Right atrium auricular region (tissue), 2 donors: ENCODE measurements around the gene STUM. TPM values are rescaled to one million over a fixed set of nuclear protein-coding genes. Genes with fewer than 3 reads are reported as not detected.

Experiments used
- DNase-seq: peaks from one replicate; pipeline ENCODE4 v3.0.0-alpha.2; 2019; ENCODE audit warnings: low spot score
- H3K27ac ChIP-seq, 2 donors: fragments of 200-600 bp; sonication (generic); 1 replicate in 1 of 2; 2 replicates in 1 of 2; pipeline ENCODE4 v1.5.1; 2016 to 2019
- H3K27me3 ChIP-seq, 2 donors: fragments of 200-600 bp; sonication (generic); one replicate each; pipeline versions ENCODE4 v1.5.1 to v1.6.0; 2017 to 2019
- H3K36me3 ChIP-seq: fragments of 200-600 bp; sonication (generic); one replicate; pipeline ENCODE4 v1.5.1; 2016
- H3K4me1 ChIP-seq, 2 donors: fragments of 200-600 bp; sonication (generic); one replicate each; pipeline versions ENCODE4 v1.5.1 to v1.6.0; 2017 to 2019
- H3K4me3 ChIP-seq, 2 donors: fragments of 200-600 bp; sonication (generic); 1 replicate in 1 of 2; 2 replicates in 1 of 2; pipeline ENCODE4 v1.5.1; 2017 to 2019; ENCODE audit warnings: mild to moderate bottlenecking in 1 of 2, moderate library complexity in 1 of 2
- H3K9me3 ChIP-seq, 2 donors: fragments of 200-600 bp; sonication (generic); one replicate each; pipeline ENCODE4 v1.5.1; 2019
- CTCF ChIP-seq, 2 donors: fragments of 200-600 bp; sonication (generic); IDR thresholded peaks; one replicate each; pipeline ENCODE4 v1.5.1; 2019; ENCODE audit warnings: antibody characterized with exemption in 2 of 2
- total RNA-seq, 2 donors: library from RNA; depleted of rRNA; stranded (reverse); fragments of >200 nt; gene quantifications; one replicate each; pipeline ENCODE4 v1.1.0, GENCODE V29; 2016

STUM gene
- total RNA-seq, 2 donors from 2014 or later = 0.43 to 0.70 TPM

- Histone ChIP-seq H3K27me3 (no peaks in the 10 kb centered on the region), H3K27ac (no peak overlapping the region), H3K36me3 (no peaks in the 10 kb centered on the region), H3K4me1 (peaks cover 0 to 47% of the 10 kb centered on the region in 2 donors), H3K9me3 (no peaks in the 10 kb centered on the region), H3K4me3 (no peak overlapping the region)
- DNase-seq = no peak
- no peak for TF ChIP-seq CTCF (IDR thresholded peaks at IDR 0.05)
Measured at GRCh38 chr1:226550672-226551041, 2.1 kb downstream of the STUM start.

GRCh38 chr1:226551299-226551698 is 2.7 kb downstream of the STUM start:
- DNase-seq = no peak
- no peaks in the 10 kb centered on the region for H3K27me3 ChIP-seq
- no peak for TF ChIP-seq CTCF (IDR thresholded peaks at IDR 0.05)
- peaks cover 0 to 40% of the 10 kb centered on the region in 2 donors for H3K4me1 ChIP-seq
- no peaks in the 10 kb centered on the region for H3K36me3 ChIP-seq
- no peak overlapping the region for H3K4me3 ChIP-seq
- no peaks in the 10 kb centered on the region for H3K9me3 ChIP-seq
- H3K27ac ChIP-seq = no peak overlapping the region

- no peak for DNase-seq
- H3K27ac ChIP-seq = no peak overlapping the region
Measured at GRCh38 chr1:226552061-226552460, 3.5 kb downstream of the STUM start.

GRCh38 chr1:226553266-226553923 is 4.8 kb downstream of the STUM start:
- H3K4me3 ChIP-seq = no peak overlapping the region
- no peak overlapping the region for H3K27ac ChIP-seq
- no peaks in the 10 kb centered on the region for H3K36me3 ChIP-seq
- no peaks in the 10 kb centered on the region for H3K27me3 ChIP-seq
- DNase-seq = no peak
- TF ChIP-seq CTCF (IDR thresholded peaks at IDR 0.05) = no peak
- no peaks in the 10 kb centered on the region for H3K9me3 ChIP-seq
- peaks cover 0 to 30% of the 10 kb centered on the region in 2 donors for H3K4me1 ChIP-seq

More at GRCh38 chr1:226552061-226552460, 3.5 kb downstream of the STUM start:
- no peak for TF ChIP-seq CTCF (IDR thresholded peaks at IDR 0.05)
- Histone ChIP-seq H3K4me3 (no peak overlapping the region), H3K27me3 (no peaks in the 10 kb centered on the region), H3K36me3 (no peaks in the 10 kb centered on the region), H3K9me3 (no peaks in the 10 kb centered on the region), H3K4me1 (peaks cover 0 to 40% of the 10 kb centered on the region in 2 donors)

GRCh38 chr1:226553924-226554282 is 5.3 kb downstream of the STUM start:
- no peak for DNase-seq
- Histone ChIP-seq H3K27ac (no peak overlapping the region), H3K4me1 (peaks cover 0 to 26% of the 10 kb centered on the region in 2 donors), H3K9me3 (no peaks in the 10 kb centered on the region), H3K36me3 (no peaks in the 10 kb centered on the region), H3K27me3 (no peaks in the 10 kb centered on the region), H3K4me3 (no peak overlapping the region)
- no peak for TF ChIP-seq CTCF (IDR thresholded peaks at IDR 0.05)

- Histone ChIP-seq H3K36me3 (no peaks in the 10 kb centered on the region), H3K9me3 (no peaks in the 10 kb centered on the region), H3K4me3 (no peak overlapping the region), H3K4me1 (peaks cover 0 to 14% of the 10 kb centered on the region in 2 donors), H3K27me3 (no peaks in the 10 kb centered on the region), H3K27ac (no peak overlapping the region)
- DNase-seq = no peak
- TF ChIP-seq CTCF (IDR thresholded peaks at IDR 0.05) = no peak
Measured at GRCh38 chr1:226555092-226555491, 6.5 kb downstream of the STUM start.
